Activated CD4-positive, alpha-beta T cell treated with anti-CD3 and anti-CD28 coated beads, Interleukin-2, amount 50 U/mL, for 48 hours (primary cell): Measurements from ENCODE around the gene NLK.

ENCODE experiments used
- DNase-seq, 2 experiments: peaks; one replicate each; pipeline ENCODE4 v3.0.0-alpha.2; 2020

NLK gene

DNA sequence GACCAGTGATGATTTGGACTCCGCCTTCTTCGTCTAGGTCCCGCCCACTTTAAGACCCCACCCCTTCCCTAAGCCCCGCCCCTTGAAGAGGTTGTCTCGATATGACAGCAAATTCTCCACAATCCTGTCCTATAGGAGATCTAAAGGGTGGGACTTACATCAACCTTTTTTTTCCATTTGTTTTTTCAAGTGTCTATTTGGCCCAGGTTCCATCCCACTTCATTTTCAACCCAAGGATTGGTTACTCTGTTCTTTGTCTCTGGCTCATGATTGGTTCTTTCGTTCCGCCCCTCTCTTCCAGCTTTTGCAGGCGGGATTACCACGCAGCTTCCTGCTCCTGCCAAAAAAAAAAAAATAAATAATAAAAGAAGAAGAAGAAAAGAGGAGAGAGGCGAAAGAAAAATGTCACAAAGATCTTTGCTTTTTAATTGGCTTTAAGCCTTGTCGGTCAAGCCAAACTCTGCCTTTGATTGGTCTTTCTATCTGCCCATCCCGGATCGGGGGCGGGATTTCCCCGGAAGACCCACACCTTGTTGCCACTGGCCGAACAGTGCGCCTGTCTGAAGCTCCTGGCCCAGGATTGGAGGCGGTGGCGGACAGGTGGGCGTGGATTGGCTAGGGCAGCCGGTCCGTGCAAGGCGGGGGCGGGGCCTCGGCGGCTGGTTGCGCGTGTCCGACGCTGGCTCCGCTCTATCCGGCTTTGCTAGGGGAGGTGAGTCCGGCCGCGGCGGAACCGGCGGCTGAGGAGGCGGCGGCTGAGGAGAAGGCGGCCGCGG is 1.2 kb upstream of the NLK start:
- DNase-seq: peak; percentile 100

GRCh38 chr17:28041844-28042656 is 427 bp upstream of the NLK start:
- DNase-seq: no peak

DNA sequence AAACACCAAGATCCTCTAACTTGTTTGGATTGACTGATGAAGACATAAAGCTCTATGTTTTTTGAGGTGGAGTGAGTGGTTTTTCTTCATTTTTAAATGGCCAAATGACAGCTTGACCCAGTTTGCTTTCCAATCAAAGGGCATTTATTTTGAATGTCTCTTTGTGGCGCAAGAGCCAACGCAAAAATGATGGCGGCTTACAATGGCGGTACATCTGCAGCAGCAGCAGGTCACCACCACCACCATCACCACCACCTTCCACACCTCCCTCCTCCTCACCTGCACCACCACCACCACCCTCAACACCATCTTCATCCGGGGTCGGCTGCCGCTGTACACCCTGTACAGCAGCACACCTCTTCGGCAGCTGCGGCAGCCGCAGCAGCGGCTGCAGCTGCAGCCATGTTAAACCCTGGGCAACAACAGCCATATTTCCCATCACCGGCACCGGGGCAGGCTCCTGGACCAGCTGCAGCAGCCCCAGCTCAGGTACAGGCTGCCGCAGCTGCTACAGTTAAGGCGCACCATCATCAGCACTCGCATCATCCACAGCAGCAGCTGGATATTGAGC is 329 bp downstream of the NLK start:
- DNase-seq: no peak

DNA sequence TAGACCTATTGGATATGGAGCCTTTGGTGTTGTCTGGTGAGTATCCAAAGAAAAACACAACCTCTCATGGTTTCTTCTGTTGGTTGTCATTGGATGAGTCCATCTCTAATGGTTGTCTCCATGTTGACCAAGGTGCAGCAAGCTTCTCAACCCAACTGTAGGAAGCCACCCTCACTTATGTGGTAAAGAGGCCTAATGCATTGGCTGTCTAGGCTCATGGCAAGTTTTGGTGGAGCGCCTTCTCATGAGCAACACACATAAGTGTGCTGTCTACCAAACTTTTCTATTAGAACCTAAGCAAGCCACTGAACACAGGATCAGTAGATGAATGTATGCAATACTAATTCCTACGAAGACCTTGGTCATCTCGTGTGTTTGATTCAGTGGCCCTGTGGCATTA is 819 bp downstream of the NLK start:
- DNase-seq: no peak

- DNase-seq: no peak
These were observed 1.3 kb downstream of the NLK start for GRCh38 chr17:28043741-28044140.

DNA sequence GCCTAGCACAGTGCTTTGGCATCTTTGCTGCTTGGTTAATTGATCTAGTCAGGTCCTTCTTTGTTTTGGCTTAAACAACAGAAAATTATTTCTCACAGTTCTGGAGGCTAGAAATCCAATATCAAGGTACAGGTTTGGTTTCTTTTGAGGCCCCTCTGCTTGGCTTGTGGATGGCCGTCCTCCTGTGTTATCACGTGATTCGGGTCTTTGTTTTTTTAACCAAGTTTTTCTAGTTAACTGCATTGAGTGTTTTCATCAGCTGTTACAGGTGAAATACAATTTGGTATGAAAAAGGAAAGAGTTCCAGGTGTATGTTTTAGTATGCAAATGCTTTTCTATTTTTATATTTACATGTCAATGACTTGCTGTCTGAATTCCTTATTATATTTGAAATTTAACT is 2.8 kb downstream of the NLK start:
- no peak for DNase-seq

DNA sequence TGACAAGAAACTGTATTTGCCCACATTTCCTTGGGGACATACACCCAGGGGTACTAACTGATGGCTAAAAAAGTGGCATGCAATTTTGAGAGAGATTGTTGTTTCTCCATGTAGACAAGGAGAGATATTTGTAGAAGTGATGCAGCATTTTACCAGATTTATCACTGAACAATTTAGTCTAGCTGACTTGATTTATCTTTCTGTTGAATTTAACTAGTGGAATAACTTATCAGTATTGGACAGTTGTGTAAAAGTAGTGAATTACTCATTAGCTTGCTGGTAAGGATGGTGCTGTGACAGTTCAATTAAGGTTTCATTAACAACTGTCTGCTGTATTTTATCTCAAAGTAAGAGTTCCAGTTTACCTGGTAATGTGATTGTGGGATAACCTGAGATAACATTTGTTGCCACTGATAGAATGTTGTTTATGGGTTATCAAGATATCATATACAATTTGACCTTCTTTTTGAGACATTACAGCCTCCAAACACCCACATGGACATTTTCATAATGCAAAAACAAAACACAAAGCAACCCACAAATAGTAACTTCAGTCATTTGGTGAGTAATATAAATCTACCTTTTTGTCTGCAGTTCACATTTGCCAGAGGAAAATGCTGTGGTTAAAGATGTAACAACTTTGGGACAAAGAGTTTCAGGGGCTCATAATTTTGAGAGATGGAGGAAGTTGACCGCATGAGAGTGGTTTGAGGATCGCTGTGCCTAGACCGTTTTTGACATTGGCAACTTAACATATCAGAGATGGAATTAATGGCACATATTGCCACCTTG is 3.8 kb downstream of the NLK start:
- no peak for DNase-seq

- no peak for DNase-seq
These were observed 5.3 kb downstream of the NLK start for GRCh38 chr17:28047806-28048205.

DNA sequence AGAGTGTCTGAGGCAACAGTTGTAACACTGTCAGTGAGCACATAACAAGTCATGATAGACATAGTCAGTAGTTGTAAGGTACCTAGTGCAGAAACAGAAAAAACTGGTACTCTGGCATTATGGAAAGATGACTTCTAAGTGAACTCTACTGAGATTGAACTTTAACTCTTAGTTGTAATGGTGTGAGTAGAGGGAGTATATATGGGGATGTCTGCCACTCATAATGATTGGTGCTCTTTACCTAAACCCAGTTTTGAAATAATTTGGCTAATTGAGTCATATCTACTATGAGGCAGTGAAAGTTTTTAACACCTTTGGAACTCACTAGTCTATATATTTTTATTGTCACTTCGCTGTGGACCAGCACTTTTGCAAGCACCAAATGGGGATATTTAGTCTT is 6.6 kb downstream of the NLK start:
- no peak for DNase-seq

DNA sequence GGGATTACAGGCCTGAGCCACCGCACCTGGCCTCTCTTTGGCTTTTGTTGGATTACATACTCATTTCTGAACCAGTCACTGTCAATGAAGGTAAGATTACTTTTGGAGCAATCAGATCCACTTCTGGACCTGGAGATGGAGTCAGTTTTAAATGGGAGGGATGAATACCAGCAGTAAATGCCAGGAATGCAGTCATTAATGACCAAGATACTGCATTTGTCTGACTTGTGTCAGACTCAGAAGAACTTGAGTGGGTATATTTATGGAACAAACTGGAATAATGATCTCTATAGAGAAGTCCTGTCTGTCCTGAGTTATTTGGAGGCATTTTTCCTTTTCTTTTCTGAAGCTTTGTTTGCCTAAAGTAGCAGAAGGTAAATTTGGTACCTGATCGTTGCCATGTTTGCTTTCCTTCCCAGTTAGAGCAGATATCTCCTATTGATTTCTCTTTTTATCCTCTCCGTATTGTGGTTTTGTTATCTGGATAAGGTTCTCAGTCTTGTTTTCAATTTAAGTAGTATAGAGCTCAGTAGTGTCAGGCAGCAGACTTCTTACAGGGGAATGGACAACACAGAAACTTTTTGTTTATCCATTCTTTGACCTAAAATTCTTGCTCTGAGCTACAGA is 10.7 kb downstream of the NLK start:
- no peak for DNase-seq

DNA sequence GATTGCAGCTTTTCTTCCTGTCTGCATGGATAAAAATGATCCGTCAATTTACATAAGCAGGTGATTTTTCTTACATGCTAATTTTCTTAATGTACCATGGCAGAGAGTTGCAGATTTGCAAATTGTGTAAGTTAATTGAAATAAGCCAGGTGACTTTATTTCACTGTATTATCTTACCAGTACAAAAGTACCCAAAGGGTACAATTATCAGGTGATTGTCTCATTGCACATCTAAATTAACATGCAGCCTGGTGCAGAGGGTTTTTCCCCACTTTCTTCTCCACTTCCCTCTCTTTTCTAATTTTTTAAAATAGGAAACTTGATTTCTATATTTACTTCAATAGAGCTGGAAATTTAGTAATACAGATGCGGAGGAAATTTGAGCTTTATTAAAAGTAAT is 11.2 kb downstream of the NLK start:
- no peak for DNase-seq

GRCh38 chr17:28055546-28056275 is 13.2 kb downstream of the NLK start:
- no peak for DNase-seq

GRCh38 chr17:28056276-28056620 is 13.8 kb downstream of the NLK start:
- no peak for DNase-seq

DNA sequence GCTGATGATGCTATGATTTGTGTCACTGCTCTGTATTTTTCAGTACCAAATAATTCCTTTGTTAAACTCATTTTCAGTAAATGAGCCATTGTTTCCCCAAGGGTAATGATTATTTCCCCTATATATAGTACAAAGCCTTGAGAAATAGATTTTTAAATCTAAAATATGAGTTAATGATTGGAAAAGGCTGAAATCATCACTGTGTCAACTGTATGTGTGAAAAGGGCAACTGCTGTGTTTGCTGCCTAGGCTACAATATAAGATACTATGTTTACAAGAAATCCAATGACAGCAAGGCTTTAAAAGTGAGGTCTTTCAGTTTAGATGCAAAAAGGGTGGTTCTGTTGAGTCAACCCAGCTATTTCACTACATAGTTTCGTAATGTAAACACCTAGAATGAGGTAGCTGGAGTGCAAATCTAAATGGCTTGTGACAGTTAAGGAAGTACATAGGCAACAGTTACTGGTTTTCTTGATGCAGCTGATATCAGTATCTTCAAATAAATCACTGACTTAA is 15.3 kb downstream of the NLK start:
- DNase-seq: no peak

DNA sequence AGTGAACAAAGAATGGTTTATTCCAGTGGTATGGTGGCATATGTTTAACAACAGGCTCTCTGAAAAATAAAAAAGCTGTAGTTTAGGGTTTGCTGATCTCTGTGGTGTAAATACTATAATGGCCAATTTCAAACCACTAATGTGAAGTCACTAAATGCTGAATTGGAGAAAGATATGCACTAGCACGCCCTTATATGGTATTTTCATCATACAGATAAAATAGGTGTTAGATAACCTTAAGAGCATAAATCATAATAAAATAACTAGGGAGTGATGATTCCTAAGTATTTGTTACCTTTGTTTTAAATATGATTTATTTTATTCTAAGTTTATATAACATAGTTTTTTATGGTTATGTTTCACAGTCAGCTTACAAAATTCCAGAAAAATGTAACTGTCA is 17.2 kb downstream of the NLK start:
- no peak for DNase-seq

- no peak for DNase-seq
These were observed 23.2 kb downstream of the NLK start for GRCh38 chr17:28065706-28066105.

- DNase-seq: no peak
These were observed 26.6 kb downstream of the NLK start for GRCh38 chr17:28069061-28069460.

DNA sequence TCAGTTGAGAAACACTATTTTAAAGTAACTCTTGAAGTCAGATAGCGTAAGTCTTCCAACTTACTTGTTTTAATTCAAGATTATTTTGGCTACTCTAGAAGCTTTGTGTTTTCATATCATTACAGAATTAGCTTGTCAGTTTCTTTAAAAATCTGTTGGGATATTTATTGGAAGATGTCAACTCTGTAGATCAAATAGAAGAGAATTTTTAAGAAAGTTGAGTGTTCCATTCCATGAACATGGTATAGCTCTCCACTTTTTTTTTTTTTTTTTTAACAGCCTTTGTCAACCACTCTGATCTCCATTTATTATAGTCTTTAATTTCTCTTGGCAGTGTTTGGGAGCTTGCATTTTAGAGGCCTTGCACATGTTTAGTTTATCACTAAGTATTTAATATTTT is 28.7 kb downstream of the NLK start:
- no peak for DNase-seq

DNA sequence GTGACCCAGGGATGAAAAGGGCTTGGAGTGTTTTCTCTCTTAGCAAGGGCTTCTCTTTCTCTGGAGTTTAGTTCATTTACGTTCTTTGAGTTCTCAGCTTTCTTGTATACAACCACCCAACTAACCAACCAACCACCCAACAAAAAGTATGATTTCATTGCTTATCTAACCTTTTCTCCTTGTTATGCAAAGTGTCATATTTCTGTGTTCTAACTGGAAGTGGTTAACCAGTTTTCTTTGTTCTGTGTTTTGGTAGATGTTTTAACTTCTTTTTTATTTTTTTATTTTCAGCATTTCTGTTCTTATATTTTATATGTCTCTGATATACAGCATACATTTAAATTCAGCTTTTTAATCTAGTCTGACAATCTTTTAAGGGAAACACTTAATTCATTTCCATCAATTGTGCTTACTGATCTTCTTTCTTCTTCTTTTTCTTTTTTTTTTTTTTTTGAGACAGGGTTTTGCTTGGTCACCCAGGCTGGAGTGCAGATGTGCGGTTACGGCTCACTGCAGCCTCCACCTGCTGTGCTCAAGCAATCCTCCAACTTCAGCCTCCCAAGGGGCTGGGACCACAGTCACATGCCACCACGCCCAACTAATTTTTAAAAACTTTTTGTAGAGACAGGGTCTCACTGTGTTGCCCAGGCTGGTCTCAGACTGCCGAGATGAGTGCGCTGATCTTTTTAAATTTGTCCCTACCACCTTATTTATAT is 29.6 kb downstream of the NLK start:
- DNase-seq: no peak

GRCh38 chr17:28072936-28073533 is 30.6 kb downstream of the NLK start:
- DNase-seq: no peak

- DNase-seq: no peak
These were observed 31.5 kb downstream of the NLK start for GRCh38 chr17:28074010-28074409.
